Posterior vena cava (tissue), 2 donors: ENCODE results near the gene PINK1. TPM values are rescaled to one million over a fixed set of nuclear protein-coding genes. Genes with fewer than 3 reads are reported as not detected.
A peak's percentile ranks its signal among the peaks of the same experiment; 100 is the strongest.

Source experiments
- DNase-seq: peaks from one replicate; pipeline ENCODE4 v3.0.0-alpha.2; 2020; ENCODE audit warnings: low spot score
- intact Hi-C, 2 donors: fragments of 100-400 bp; cut with DNase I; formaldehyde crosslinking; loops; one replicate each; pipeline versions ENCODE4 v1.14.1 to v1.14.2; 2022 to 2023
- total RNA-seq, 2 donors: library from RNA; stranded (reverse); fragmentation: NEBNext Ultra II Directional; extraction: Animal tissue kit (Norgen Biotek cat#: 25700); gene quantifications; one replicate each; pipeline ENCODE4 v1.2.1, GENCODE V29; 2021
- donor health status: DM: yes; HTN: yes; CAD: no.
- donor health status: DM: yes; HTN: yes; CAD: no.

The PINK1 gene
- total RNA-seq, 2 donors from 2014 or later = 64.8 to 95.9 TPM

- intact Hi-C loops = loop anchor here (5.0 kb wide), 1 partner anchor 502 kb away; no protein-coding TSS in a partner anchor
- DNase-seq = no peak
Observed at GRCh38 chr1:20695515-20695914, 62.3 kb downstream of the PINK1 start.

- peak; percentile 96 for DNase-seq
- intact Hi-C loops = loop anchor here (5.0 kb wide), 1 partner anchor 501 kb away; no protein-coding TSS in a partner anchor
Observed at GRCh38 chr1:20696397-20697333, 63.4 kb downstream of the PINK1 start.

- intact Hi-C loops = loop anchor here (5.0 kb wide), 1 partner anchor 500 kb away; no protein-coding TSS in a partner anchor
- no peak for DNase-seq
Observed at GRCh38 chr1:20697563-20697962, 64.3 kb downstream of the PINK1 start.

DNA sequence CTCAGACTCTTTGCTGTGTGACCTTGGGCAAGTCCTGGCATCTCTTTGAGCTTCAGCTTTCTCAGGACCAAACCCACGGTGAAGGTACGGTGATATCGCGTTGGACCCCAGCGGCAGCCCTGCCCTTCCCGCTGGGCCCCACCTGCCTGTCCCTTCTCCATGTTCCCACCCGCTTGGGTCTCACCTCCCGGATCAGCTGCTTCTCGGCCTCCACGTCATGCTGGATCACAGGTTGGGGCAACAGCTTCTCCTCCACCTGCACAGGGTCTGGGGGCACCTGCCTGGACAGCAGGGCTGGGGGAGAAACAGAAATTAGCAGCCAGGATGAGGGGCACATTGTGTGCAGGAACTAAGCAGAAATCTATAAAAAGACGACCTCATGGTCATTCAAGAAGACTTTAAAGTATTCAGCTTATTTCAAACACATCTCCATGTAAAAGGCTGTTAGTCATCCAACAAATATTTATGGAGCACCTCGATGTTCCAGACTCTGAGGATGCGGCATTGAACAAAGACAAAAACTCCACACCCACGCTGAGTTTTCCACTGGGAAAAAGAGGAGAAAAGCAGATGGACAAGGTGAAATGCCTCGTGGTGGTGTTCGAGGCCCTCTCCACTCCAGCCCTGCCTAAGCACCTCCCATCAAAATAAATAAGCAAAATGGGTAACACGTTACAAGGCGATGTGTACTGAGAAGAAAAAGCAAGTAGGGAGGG is 65.1 kb downstream of the PINK1 start:
- no peak for DNase-seq
- intact Hi-C loops = loop anchor here (5.0 kb wide), 1 partner anchor 499 kb away; no protein-coding TSS in a partner anchor

- intact Hi-C loops = loop anchor here (5.0 kb wide), 1 partner anchor 498 kb away; no protein-coding TSS in a partner anchor
- DNase-seq = no peak
Observed at GRCh38 chr1:20699558-20699957, 66.3 kb downstream of the PINK1 start.

DNA sequence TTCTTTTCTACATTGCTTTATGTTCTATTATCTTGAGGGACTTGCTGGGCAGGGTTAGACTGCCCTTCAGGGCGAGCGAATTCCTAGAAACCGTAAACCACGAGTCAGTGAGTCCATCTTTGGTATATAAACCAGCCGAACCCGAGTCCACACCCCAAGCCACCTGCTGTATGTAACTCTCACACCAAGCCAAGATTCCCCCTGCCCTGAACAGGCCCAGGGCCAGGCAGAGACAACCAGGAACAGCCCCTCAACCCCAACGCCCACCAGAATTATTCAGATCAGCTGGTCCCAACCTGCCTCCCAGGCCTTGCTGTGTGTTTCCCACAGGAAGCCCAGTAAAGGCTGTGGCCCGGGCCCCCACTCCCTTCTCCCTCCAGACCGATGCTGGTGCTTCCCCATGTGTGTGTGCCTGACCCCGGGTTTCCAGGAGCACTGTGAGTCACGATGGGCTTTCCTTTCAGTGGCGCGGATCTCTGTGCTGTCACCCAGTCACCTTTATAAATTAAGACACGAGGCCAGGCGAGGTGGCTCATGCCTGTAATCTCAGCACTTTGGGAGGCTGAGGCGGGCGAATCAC is 67.5 kb downstream of the PINK1 start:
- intact Hi-C loops = no loop called here
- no peak for DNase-seq

Other genes starting within 250 kb of the PINK1 start
- gene CAMK2N1, start 147.2 kb upstream of the PINK1 start, total RNA-seq = 10 to 100 TPM; 12.3 to 22.9 TPM
- 10 to 100 TPM; 20.9 to 21.7 TPM for gene MUL1, start 125.3 kb upstream of the PINK1 start, total RNA-seq
- gene FAM43B, start 80.9 kb upstream of the PINK1 start, total RNA-seq = 1 to 10 TPM; 1.2 to 3.9 TPM
- gene CDA, start 44.4 kb upstream of the PINK1 start, total RNA-seq = 1 to 10 TPM; 5.0 to 9.1 TPM
- gene DDOST, start 27.9 kb downstream of the PINK1 start, total RNA-seq = 100 to 1,000 TPM; 118 to 164 TPM
- 1 to 10 TPM; 2.9 to 3.2 TPM for gene KIF17, start 84.5 kb downstream of the PINK1 start, total RNA-seq
- gene SH2D5, start 99.2 kb downstream of the PINK1 start, total RNA-seq = 1 to 10 TPM in 1 of 2 donors, under 1 TPM in 1; 0.14 to 2.1 TPM
- gene HP1BP3, start 153.8 kb downstream of the PINK1 start, total RNA-seq = 100 to 1,000 TPM; 149 to 164 TPM